Spleen (tissue), 11 donors: ENCODE data around the gene AMIGO1. TPM values are rescaled to one million over a fixed set of nuclear protein-coding genes. Genes with fewer than 3 reads are reported as not detected.

ENCODE experiments used
- DNase-seq: peaks from one replicate; pipeline ENCODE4 v3.0.0-alpha.2; 2020
- H3K27ac ChIP-seq, 8 donors: fragments of 200-600 bp; sonication (generic) in 7 of 8; 1 replicate in 4 of 8; 2 replicates in 4 of 8; pipeline versions ENCODE4 v1.5.0 to v1.8.0; 2016 to 2021; ENCODE audit warnings: inconsistent platforms in 4 of 8, mild to moderate bottlenecking in 4 of 8, moderate library complexity in 1 of 8
- H3K27me3 ChIP-seq, 7 donors: fragments of 200-600 bp; sonication (generic) in 6 of 7; replicated peaks in 1 of 7; 1 replicate in 4 of 7; 2 replicates in 3 of 7; pipeline versions ENCODE4 v1.5.0 to v1.8.0; 2016 to 2021; ENCODE audit warnings: inconsistent platforms in 3 of 7, mild to moderate bottlenecking in 1 of 7
- H3K36me3 ChIP-seq, 6 donors: fragments of 200-600 bp; sonication (generic) in 5 of 6; 1 replicate in 4 of 6; 2 replicates in 2 of 6; pipeline versions ENCODE4 v1.5.0 to v1.8.0; 2016 to 2021; ENCODE audit warnings: inconsistent platforms in 2 of 6
- H3K4me1 ChIP-seq, 6 donors: fragments of 200-600 bp; sonication (generic) in 5 of 6; 1 replicate in 3 of 6; 2 replicates in 3 of 6; pipeline versions ENCODE4 v1.5.0 to v1.8.0; 2016 to 2021; ENCODE audit warnings: inconsistent platforms in 3 of 6
- H3K4me3 ChIP-seq, 8 donors: fragments of 200-600 bp; sonication (generic) in 7 of 8; 1 replicate in 4 of 8; 2 replicates in 4 of 8; pipeline versions ENCODE4 v1.5.0 to v1.8.0; 2016 to 2021; ENCODE audit warnings: inconsistent platforms in 4 of 8, mild to moderate bottlenecking in 4 of 8, moderate library complexity in 2 of 8
- H3K9me3 ChIP-seq, 8 donors: fragments of 200-600 bp; sonication (generic) in 7 of 8; 1 replicate in 4 of 8; 2 replicates in 4 of 8; pipeline versions ENCODE4 v1.5.0 to v1.8.0; 2016 to 2021; ENCODE audit warnings: inconsistent platforms in 4 of 8
- CTCF ChIP-seq, 11 experiments: fragments of 200-600 bp in 7 of 11; fragments of 450-650 bp in 4 of 11; sonication (generic) in 4 of 11; IDR thresholded peaks in 8 of 11; conservative IDR thresholded peaks in 3 of 11; 1 replicate in 7 of 11; 2 replicates in 4 of 11; pipeline versions ENCODE4 v1.4.0 to v1.8.0; 2016 to 2021; ENCODE audit warnings: antibody characterized with exemption in 11 of 11, inconsistent platforms in 4 of 11, mild to moderate bottlenecking in 1 of 11
- POLR2A ChIP-seq, 3 donors: fragments of 450-650 bp; IDR thresholded peaks; one replicate each; pipeline ENCODE4 v1.5.1; 2017; ENCODE audit warnings: antibody characterized with exemption in 3 of 3, mild to moderate bottlenecking in 1 of 3
- POLR2AphosphoS5 ChIP-seq, 3 donors: sonication (generic); formaldehyde crosslinking; IDR thresholded peaks; one replicate each; pipeline ENCODE4 v1.5.1; 2017; ENCODE audit warnings: antibody characterized with exemption in 3 of 3
- WGBS, 5 donors: extraction: QIAGEN DNeasy Blood & Tissue Kit in 3 of 5; methylation state at CpG; one replicate each; pipeline versions ENCODE4 v1.1.5 to v1.1.7; 2013 to 2018; 5-methylcytosine and 5-hydroxymethylcytosine counted together
- intact Hi-C: fragments of 100-400 bp; cut with DNase I; formaldehyde crosslinking; loops from one replicate; pipeline ENCODE4 v1.15.0; 2023; ENCODE audit warnings: low total_unique reads
- polyA plus RNA-seq, 3 donors: library from polyadenylated mRNA; stranded (reverse); fragments of 200-250 nt; gene quantifications; one replicate each; pipeline ENCODE4 v1.2.1, GENCODE V29; 2013
- total RNA-seq, 7 donors: library from RNA; depleted of rRNA in 3 of 7; stranded (reverse); fragments of >200 nt in 3 of 7; fragmentation: NEBNext Ultra II Directional in 4 of 7; extraction: Animal tissue kit (Norgen Biotek cat#: 25700) in 4 of 7; gene quantifications; one replicate each; pipeline versions ENCODE4 v1.1.0 to v1.2.1, GENCODE V29; 2016 to 2021
- donor health status: healthy with polysubstance abuse.
- donor health status: DM: no; HTN: no; CAD: no; lungs with moderate emphysema.
- donor health status: DM: no; HTN: no; CAD: no.
- donor health status: Bipolar disorder and iron deficiency.
- donor health status: healthy.
- donor health status: DM: no; HTN: no; CAD: no.
- donor health status: DM: yes; HTN: yes; CAD: no.

Gene AMIGO1
- total and polyA plus RNA-seq, 10 donors = 0.57 to 8.5 (median 5.4) TPM

- peaks cover 14 to 32% (median 19%) of the 10 kb centered on the region in 6 donors for H3K4me1 ChIP-seq
- H3K27me3 ChIP-seq = no peaks in the 10 kb centered on the region
- WGBS, 5 donors = 77 to 91% (median 79%) methylated on average over 11 to 14 of the region's 14 CpGs
- TF ChIP-seq POLR2AphosphoS5 (IDR thresholded peaks at IDR 0.05) = no peak
- TF ChIP-seq POLR2A (IDR thresholded peaks at IDR 0.05) = no peak
- no peak for TF ChIP-seq CTCF (IDR thresholded peaks at IDR 0.05 in 8 of 11, conservative IDR thresholded peaks at IDR 0.05 in 3 of 11)
- no peaks in the 10 kb centered on the region for H3K36me3 ChIP-seq
- DNase-seq = no peak
- H3K9me3 ChIP-seq = no peaks in the 10 kb centered on the region
- H3K27ac ChIP-seq = no peak overlapping the region
- no peak overlapping the region for H3K4me3 ChIP-seq
- intact Hi-C loops = loop anchor here (10.0 kb wide), 1 partner anchor 441 kb away; the partner anchor contains the start of gene AHCYL1
These were observed 34.6 kb upstream of the AMIGO1 start for GRCh38 chr1:109543988-109544735.

- no peak overlapping the region for H3K4me3 ChIP-seq
- 87 to 92% (median 90%) methylated on average over 18 to 24 of the region's 24 CpGs for WGBS, 5 donors
- peaks cover 13 to 28% (median 18%) of the 10 kb centered on the region in 6 donors for H3K4me1 ChIP-seq
- H3K36me3 ChIP-seq = no peaks in the 10 kb centered on the region
- DNase-seq = no peak
- H3K27me3 ChIP-seq = no peaks in the 10 kb centered on the region
- TF ChIP-seq POLR2AphosphoS5 (IDR thresholded peaks at IDR 0.05) (peak in 1 of 3 donors; percentile 3), POLR2A (IDR thresholded peaks at IDR 0.05) (no peak)
- H3K27ac ChIP-seq = no peak overlapping the region
- H3K9me3 ChIP-seq = no peaks in the 10 kb centered on the region
- intact Hi-C loops = loop anchor here (10.0 kb wide), 1 partner anchor 441 kb away; the partner anchor contains the start of gene AHCYL1
These were observed 33.9 kb upstream of the AMIGO1 start for GRCh38 chr1:109543283-109543987.

GRCh38 chr1:109542657-109543056, 33.1 kb upstream of the AMIGO1 start:
- TF ChIP-seq CTCF (IDR thresholded peaks at IDR 0.05 in 8 of 11, conservative IDR thresholded peaks at IDR 0.05 in 3 of 11) (no peak), POLR2A (IDR thresholded peaks at IDR 0.05) (no peak), POLR2AphosphoS5 (IDR thresholded peaks at IDR 0.05) (no peak)
- 81 to 87% (median 86%) methylated on average over 7 to 10 of the region's 10 CpGs for WGBS, 5 donors
- Histone ChIP-seq H3K4me3 (no peak overlapping the region), H3K4me1 (peaks cover 12 to 24% (median 17%) of the 10 kb centered on the region in 6 donors), H3K27me3 (no peaks in the 10 kb centered on the region), H3K27ac (no peak overlapping the region), H3K9me3 (no peaks in the 10 kb centered on the region), H3K36me3 (no peaks in the 10 kb centered on the region)
- intact Hi-C loops = loop anchor here (10.0 kb wide), 1 partner anchor 442 kb away; the partner anchor contains the start of gene AHCYL1
- no peak for DNase-seq

- intact Hi-C loops = loop anchor here (10.0 kb wide), 1 partner anchor 444 kb away; the partner anchor contains the start of gene AHCYL1
- WGBS, 5 donors = 79 to 87% (median 82%) methylated on average over 3 of the region's 3 CpGs
These were observed 31.6 kb upstream of the AMIGO1 start for GRCh38 chr1:109541102-109541501.

More at GRCh38 chr1:109541102-109541501, 31.6 kb upstream of the AMIGO1 start:
- H3K4me1 ChIP-seq = peaks cover 0 to 9% (median 2%) of the 10 kb centered on the region in 6 donors
- no peaks in the 10 kb centered on the region for H3K9me3 ChIP-seq
- H3K36me3 ChIP-seq = no peaks in the 10 kb centered on the region
- H3K27me3 ChIP-seq = no peaks in the 10 kb centered on the region
- H3K4me3 ChIP-seq = no peak overlapping the region
- H3K27ac ChIP-seq = peak overlapping the region in 1 of 8 donors; percentile 22
- TF ChIP-seq POLR2A (IDR thresholded peaks at IDR 0.05) (no peak), CTCF (IDR thresholded peaks at IDR 0.05 in 8 of 11, conservative IDR thresholded peaks at IDR 0.05 in 3 of 11) (no peak), POLR2AphosphoS5 (IDR thresholded peaks at IDR 0.05) (no peak)
- DNase-seq = no peak
